NCI-H510A (cell line): ENCODE measurements around the gene PLAU.
"Not testable (repeated sequence)": the region's sequence is repeated elsewhere in the genome, so short reads cannot be mapped to it uniquely, and the experiment has no call there.

Experiments used
- DNase-seq: peaks from one replicate; lab custom pipeline; 2025; lab: John Stamatoyannopoulos, UW

The PLAU gene

DNA sequence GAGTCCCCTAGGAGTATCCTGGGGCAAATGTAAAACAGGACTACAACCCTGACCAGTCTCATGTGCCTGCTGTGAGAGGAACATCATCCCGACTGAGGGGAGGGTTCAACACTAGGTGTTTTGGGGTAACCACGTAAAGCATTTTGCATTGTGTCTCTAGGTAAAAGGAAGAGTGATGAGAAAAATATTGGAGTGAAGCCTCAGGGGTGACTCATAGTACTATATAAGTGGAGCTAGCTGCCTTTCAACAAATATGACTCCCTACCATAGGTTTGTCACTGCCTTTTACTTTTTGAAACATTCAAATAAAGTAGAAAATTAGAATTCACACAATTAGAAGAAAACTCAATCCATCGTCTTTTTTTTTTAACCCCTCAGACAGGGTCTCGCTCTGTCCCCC, 34.0 kb upstream of the PLAU start:
- DNase-seq, result no peak

DNA sequence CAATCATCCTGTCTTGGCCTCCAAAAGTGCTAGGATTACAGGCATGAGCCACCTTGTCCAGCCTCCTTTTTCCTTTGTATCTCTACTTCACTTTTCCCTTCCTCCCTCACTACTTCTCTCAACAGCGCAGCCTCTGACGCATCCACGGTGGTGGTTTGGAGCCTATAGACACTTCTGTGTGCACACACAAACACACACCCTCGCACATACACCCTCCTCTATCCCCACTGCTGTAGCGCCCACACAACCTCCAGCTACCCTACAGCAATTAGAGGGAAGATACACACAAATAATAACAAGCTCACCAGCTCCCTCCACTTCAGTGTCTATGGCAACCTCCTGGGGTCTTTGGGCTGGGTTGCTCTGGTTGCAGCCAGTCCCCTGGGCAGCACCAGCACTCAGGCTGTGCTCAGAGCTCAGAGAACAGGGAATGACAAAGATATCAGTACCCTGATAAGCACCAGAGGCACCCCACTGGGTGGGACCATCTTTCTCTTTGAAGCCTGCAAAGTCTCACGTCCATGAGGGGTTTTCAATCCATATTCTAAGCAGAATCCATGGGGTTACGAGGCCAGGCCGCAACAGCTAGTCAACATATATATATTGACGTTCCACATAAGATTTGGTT, 33.3 kb upstream of the PLAU start:
- DNase-seq, result no peak

DNA sequence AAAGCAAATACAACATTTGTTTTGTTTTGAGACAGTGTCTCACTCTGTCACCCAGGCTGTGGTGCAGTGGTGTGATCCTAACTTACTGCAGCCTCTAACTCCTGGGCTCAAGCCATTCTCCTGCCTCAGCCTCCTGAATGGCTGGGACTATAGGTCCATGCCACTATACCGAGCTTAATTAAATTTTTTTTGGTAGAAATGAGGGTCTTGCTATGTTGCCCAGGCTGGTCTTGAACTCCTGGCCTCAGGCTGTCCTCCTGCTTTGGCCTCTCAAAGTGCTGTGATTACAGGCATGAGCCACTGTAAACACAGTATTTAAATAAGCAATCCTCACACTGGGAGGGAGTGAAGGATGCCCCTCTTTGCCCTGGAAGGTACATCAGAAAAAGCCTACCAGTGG, 32.6 kb upstream of the PLAU start:
- DNase-seq, result no peak

DNA sequence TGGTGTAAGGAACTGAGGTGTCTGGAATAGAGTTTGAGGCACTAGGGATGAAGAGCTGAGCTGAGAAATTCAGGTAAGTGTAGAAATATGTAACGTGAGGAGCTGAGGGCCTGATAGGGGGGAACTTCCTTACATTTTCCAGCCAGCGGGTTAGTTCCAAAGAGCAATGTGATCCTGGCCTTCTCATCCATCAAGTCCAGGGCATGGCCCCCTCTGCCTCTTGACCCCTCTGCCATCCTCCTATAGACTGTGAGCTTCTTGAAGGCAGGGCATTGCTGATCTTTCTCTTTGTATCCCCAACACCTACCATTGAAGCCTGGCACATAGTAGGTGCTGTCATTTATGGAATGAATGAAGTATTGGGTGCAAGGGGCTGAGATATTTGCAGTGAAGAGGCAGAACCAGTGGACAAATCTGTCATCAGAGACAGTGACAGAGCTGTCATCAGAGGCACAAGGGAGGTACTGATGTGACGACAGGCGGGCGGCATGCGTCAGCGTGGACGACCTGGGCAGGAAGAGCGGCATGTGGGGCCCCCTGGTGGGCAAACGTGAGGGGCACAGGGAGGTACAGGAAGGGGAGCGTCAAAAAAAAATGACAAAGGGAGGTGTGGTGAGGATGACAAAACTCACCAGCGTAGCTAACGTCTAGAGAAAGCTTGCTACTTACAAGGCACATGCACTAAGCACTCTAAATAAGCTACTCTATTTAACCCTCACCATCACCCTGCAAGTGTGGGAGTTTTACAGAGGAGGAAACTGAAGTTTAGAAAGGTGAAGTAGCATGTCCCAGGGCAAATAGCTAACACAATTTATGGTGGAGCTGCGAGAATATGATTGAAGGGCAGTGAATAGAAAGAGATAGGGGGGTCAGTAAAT, 31.4 kb upstream of the PLAU start:
- peak; percentile 56 for DNase-seq

DNA sequence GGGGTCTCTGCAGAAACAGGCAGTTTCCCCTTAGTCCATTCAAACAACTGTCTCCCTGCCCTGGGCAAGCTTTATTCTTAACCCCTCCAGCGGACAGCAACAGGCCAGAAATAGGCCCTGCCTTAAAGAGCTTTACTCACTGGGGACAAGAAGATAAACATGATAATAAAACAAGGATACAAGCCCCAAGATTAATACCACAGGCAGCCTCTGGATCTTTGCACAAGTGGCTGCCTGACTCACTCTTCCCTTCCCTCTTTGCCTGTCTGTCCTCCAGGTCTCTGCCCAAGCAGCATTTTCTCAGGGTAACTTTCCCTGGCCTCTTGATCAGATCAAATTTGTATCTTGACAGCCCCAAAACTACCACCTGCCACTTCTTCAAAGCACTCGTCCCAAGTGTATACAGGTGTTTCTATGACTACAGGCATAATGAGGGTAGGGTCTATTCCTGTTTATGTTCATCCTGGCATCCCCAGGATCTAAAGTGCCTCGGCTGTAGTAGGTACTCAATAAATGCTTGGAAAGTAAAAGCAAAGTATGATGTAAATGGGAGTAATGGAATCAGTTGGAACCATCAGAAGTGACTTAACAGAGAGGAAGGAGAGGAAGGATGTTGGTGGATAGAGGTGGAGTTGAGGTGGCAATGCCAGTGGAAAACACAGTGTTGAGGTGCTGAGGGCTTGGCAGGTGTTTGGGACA, 29.6 kb upstream of the PLAU start:
- DNase-seq, result no peak

DNA sequence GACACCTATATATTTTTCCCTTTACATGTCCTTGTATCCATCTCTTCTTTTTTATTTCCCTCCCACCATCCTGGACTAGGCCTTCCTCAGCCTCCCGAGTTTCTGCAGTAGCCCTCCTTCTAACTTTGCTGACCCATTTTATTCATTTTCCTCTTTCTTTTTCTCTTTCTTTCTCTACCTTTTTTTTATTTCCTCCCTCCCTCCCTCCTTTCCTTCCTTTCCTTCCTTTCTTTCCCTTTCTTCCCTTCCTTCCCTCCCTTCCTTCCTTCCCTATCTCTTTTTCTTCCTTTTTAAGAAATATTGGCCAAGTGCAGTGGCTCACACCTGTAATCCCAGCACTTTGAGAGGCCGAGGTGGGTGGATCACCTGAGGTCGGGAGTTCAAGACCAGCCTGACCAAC, 26.9 kb upstream of the PLAU start:
- DNase-seq, result no peak

DNA sequence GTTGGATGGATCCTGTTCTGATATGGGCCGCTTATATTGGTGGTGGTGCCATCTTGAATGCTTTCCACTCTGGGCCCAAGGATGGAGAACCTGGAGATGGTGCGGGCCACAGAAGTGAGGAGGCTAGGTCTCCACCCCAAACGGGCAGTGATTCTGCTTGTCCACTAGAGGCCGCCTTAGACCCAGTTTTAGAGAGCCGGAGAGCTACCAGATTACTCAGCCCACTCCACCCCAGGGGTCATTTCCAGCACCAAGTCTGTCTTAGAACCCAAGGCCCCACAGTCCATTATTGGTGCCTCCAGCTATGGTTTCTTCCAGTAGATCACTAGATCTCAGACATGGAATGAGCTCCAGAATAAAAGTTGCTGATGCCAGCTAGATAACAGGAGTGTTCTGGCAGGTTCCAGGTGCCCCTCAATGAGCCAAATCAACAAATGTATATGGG, 24.8 kb upstream of the PLAU start:
- DNase-seq, result peak; percentile 39

DNA sequence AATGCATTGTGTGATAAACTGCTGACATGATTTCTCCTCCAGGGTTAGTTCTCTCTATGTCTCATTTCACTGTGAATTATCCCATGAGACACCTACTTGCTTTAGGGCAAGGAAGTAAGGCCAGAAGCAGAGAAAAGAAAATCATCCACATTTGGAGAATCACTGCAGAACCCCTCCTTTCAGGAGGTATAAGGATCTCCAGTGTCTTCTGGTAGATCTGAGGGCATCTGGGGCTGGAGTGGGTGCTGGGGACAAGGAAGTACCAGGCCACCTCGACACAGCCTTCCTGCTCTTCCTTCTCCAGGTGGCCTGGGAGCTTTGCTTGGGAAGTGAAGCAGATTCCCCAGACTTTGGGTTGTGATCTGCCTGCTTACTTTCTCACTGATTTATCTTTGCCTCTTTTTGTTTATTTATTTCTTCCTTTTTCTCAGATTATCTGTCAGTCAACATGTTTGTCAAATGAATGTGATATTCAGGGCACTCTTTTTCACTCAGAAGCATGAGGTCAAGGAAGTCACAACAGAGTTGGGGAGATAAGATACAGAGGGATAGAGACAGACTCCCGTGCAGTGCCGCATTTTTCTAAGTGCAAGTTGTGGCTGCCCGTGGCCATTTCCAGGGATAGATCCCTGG, 24.2 kb upstream of the PLAU start:
- no peak for DNase-seq

DNA sequence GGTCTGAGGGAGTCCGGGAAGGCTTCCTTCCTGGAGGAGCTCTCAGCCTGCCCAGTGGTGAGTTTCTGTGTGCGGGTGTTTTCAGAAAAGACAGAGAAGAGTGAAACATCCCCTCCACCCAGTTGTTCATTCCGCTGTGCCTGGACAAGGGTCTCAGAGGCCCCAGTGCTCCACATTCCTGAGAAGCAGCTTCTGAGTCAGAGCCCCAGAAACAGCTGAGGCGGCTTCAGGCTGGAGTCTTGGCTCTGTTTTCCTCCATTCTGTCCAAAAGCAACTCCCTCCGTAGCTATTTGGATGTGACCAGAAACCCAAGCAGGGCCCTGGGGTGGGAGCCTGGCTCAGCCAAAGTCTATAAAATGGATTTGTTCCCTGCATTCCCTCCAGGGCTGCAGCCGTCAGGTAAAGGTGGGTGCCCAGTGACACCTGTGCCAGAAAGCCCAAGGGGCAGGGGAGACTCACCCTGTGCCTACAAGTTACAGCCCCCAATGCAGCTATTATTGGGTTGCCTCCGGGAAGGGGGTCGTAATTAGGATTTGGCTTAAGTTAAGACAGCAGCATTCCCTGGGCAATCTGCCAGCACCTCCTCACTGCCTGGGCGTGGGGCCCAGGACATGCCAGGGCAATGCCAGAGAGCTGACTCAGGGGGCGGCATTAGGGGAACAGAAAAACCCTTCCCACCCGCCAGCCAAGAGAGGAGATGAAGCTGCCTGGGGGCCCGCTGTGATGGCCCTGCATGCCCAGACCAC, 23.5 kb upstream of the PLAU start:
- no peak for DNase-seq

DNA sequence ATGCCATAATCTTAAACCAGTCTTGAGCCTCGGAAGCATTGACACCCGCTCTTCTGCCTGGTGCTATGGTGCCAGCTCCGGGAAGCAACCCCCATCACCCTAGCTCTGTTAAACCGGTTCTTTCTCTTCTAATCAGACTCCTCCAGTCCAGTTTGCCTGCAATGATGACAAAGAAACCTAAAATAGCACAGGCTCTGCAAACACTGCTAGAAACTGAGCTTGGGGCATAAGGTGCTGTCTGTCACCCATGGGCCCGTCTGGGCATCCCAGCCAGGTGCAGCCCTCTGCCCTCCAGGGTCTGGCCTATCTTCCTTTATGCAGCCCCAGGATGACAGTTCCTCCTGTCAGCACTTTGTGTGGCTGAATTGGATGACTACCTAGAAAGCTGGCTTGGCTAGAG, 22.4 kb upstream of the PLAU start:
- no peak for DNase-seq

DNA sequence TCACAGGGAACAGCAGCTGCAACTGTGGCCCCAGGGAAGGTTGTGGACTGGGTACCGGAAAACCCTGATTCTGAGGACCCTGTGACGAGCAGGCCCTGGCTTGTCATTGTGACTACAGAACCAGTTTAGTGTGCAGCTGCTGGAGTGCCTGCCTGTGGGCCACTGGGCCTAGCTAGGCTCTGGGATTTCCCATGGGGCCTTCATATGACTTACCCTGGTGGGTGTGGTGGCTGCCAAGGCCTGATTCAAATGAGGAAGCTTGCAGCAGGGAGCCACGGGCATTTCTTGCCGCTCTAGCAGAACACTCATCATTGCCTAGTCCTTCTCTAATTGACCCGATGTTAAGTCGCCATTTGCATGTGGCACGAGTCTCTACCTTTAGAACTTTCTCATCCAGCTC, 21.9 kb upstream of the PLAU start:
- DNase-seq, result peak; percentile 54

DNA sequence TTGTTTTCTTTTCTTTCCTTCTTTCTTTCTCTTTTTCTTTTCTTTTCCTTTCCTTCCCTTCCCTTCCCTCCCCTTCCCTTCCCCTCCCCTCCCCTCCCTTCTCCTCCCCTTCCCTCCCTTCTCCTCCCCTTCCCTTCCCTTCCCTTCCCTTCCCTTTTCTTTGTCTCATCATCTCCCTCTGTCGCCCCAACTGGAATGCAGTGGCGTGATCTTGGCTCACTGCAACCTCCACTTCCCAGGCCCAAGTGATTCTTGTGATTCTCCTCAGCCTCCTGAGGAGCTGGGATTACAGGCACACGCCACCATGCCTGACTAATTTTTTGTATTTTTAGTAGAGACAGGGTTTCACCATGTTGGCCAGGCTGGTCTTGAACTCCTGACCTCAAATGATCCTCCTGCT, 21.5 kb upstream of the PLAU start:
- not testable (repeated sequence) for DNase-seq

DNA sequence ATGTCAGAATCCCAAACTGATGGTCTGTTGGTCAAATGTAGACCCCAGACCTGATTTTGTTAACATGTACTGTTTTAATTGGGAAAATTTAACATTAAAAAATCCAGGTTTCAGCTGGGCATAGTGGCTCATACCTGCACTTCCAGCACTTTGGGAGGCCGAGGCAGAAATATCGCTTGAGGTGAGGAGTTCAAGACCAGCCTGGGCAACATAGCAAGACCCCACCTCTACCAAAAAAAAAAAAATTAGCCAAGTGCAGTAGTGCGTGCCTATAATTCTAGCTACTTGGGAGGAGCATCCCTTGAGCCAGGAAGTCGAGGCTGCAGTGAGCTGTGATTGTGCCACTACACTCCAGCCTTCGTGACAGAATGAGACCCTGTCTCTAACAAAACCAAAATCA, 20.7 kb upstream of the PLAU start:
- DNase-seq, result no peak

DNA sequence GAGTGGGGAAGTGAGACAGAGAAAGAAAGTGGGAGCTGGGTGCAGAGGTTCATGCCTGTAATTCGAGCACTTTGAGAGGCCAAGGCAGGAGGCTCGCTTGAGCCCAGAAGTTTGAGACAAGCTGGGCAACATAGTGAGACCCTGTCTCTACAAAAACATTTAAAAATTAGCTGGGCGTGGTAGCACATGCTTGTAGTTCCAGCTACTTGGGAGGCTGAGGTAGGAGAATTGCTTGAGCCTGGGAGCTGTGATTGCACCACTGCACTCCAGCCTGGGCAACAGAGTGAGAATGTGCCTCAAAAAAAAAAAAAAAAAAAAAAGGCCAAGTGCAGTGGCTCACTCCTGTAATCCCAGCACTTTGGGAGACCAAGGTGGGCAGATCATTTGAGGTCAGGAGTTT, 20.1 kb upstream of the PLAU start:
- DNase-seq, result not testable (repeated sequence)

DNA sequence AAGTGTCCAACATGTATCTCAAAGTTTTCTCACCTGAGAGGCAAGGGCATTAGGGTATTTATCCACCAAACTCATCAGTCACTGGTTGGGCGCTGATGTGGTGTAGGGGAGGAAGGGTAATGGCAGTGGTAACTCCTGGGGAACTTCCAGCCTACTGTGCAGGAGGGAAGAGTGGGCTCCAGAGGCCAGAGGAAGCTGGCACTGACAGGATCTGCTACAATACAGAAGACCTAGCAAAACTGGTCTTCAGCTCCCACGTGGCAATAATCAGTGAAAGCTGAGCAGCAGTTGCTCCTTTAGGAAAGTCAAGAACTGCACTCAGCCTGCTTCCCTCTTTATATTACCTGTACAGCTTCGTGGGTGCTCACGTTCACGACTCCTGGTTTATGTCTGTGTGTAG, 19.4 kb upstream of the PLAU start:
- no peak for DNase-seq

DNA sequence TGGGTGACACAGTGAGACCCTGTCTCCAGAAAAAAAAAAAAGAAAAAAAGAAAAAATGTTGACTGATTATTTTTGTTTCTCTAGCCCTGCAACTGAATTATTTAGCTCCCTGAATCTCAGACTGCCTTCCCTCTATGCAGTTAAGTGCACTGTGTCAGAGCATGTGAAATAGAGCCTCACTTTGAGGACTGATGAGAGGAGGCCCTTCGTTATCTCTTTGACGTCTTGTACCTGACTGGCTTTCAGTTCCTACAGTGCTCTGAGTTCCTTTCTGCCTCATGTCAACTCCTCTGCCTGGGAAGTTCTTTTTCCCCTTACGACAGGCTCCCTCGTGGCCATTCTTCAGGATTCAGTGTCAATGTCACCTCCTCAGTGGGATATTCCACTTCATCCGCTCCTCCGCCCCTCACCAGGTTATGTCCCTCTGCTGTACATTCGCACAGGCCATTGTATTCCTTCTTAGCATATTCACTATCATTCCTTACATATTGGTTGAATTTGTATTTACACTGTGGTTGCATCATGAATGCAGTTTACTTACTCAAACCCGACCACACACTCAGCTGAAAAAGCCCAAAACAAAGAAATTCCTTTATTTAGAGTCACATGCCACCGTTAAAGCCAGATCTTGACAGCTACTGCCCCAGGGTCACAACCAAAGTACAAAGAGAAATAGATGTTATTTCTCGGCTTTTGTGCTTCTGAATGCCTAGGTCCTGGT, 18.5 kb upstream of the PLAU start:
- no peak for DNase-seq

DNA sequence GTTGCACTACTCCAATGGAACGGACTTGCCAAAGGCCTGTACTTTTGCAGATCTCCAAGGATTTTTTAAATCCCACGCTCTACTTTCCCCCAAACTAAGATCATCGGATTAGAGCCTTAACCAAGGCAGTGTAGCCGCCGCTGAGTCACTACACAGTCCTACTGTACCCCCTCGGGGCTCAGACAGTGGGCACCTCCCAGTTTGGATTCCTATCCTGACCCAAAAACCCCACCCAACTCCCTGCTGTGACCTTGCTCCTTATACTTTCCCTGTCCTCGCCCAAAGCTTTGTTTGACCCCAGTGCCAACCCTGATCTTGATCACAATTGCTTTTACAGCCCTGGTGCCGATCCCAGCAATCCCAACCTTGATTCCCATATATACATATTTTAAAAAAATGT, 17.5 kb upstream of the PLAU start:
- no peak for DNase-seq

DNA sequence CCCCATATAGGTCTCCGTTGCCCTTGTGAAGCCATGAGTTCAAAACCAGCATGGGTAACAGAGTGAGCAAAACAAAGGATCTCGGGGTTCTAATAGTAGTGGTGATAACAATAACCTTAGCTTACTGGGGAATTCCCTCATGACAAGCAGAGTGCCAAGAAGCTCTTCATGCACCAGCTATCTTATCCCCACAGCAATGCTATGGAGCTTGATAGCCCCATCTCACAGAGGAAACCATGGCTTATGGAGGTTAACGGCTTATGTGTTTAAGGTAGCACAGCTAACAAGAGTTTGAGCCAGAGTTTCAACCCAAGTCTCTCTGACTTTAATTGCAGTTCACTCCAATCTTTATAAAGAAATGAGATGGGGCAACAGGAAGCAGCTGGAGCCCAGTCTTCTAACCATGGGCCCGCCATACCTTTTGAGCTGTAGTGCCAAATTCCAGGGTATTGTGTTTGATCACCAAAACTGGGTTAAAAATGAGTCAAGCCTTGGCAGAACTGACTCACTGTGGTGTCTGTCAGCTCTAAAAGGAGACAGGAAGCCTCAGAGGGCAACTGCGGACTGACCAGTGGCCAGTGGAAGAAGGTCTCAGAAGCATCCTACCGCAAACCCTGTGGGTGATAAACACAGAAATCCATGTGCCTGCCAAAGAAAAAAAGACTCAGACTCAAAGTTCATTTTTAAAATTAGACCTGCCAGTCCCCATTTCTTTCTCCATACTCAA, 16.5 kb upstream of the PLAU start:
- no peak for DNase-seq

DNA sequence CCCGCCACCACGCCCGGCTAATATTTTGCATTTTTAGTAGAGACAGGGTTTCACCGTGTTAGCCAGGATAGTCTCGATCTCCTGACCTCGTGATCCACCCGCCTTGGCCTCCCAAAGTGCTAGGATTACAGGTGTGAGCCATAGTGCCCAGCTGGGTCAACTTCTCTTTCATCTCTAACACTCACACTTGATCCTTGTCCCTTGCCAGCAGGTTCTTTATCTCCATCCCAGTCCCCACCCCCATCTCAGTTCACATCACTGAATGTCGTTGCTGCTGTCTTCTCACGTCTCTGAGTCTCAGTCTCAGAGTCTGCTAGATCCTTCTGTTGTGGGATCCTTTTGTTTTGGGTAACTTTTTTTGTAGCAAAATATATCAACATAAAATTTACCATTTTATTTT, 15.6 kb upstream of the PLAU start:
- DNase-seq, result not testable (repeated sequence)

DNA sequence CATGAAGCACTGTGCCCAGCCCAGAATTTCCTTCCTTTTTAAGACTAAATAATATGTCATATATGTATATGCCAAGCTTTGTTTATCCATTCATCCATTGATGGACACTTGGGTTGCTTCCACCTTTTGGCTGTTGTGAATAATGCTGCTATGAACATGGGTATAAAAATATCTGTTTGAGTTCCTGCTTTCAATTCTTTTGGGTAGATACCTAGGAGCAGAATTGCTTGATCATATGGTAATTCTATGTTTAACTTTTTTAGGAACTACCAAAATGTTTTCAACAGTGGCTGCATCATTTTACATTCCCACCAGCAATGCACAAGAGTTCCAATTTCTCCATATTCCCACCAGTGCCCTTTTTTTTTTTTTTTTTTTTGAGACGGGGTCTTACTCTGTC, 13.2 kb upstream of the PLAU start:
- DNase-seq, result no peak
